ENCODE measurements around the gene CCDC63. TPM values are rescaled to one million over a fixed set of nuclear protein-coding genes. Genes with fewer than 3 reads are reported as not detected.
A peak's percentile ranks its signal among the peaks of the same experiment; 100 is the strongest.

Gene CCDC63
- total and polyA plus RNA-seq, 9 of the 15 experiments (the other 6 are each of a cell fraction or from before 2014, with no cell fraction given) = not detected

GRCh38 chr12:110813756-110814155 lies 33.0 kb upstream of the CCDC63 start (continued):
- TF ChIP-seq HDAC6 (IDR thresholded peaks at IDR 0.05; ENCODE audit: low read depth, low read length) (no peak), ZNF282 (CRISPR knock-in tag; IDR thresholded peaks at IDR 0.05) (no peak)

- no peak for TF ChIP-seq BRF1 (IDR thresholded peaks at IDR 0.05; ENCODE audit: borderline replicate concordance, extremely low read depth, insufficient read length)
- no peak for TF ChIP-seq BRD4 (IDR thresholded peaks at IDR 0.05)
- no peak for TF ChIP-seq ZNF507 (tag; conservative IDR thresholded peaks at IDR 0.05)
- TF ChIP-seq ZKSCAN1 (IDR thresholded peaks at IDR 0.05; ENCODE audit: low read depth, low read length) = peak; percentile 63; the same call in 1 of the 2 replicates
- no peak for TF ChIP-seq ETS1 (conservative IDR thresholded peaks at IDR 0.05; ENCODE audit: control insufficient read depth, low read depth, low read length)
- no peak for TF ChIP-seq ZBTB5 (IDR thresholded peaks at IDR 0.05)
- TF ChIP-seq, protein P1, sequence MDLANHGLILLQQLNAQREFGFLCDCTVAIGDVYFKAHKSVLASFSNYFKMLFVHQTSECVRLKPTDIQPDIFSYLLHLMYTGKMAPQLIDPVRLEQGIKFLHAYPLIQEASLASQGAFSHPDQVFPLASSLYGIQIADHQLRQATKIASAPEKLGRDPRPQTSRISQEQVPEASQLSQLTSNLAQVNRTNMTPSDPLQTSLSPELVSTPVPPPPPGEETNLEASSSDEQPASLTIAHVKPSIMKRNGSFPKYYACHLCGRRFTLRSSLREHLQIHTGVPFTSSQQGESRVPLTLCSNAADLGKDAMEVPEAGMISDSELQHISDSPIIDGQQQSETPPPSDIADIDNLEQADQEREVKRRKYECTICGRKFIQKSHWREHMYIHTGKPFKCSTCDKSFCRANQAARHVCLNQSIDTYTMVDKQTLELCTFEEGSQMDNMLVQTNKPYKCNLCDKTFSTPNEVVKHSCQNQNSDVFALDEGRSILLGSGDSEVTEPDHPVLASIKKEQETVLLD (IDR thresholded peaks at IDR 0.05) = no peak
- TF ChIP-seq NFIC (IDR thresholded peaks at IDR 0.05) = 0 out of 2 replicates have a peak, but pooled peaks have one; percentile 7
- ATAC-seq (no peak), DNase-seq (ENCODE audit: extremely low read depth in 1 of 4, low spot score in 3 of 4) (no peak), FAIRE-seq (peak; percentile 15)
- Histone ChIP-seq H3K9me1 (ENCODE audit: control insufficient read depth, insufficient read depth, low read length) (no peaks in the 10 kb centered on the region), H3K27ac (ENCODE audit: extremely low read depth, low read depth, low read length) (no peak overlapping the region), H3K27me3 (ENCODE audit: control insufficient read depth in 2 of 2, insufficient read depth in 2 of 2, low read length in 2 of 2) (peaks cover 10 to 35% of the 10 kb centered on the region in 2 experiments; a peak in 4 of 5 replicates), H3K4me3 (no peak overlapping the region), H4K20me1 (replicated peaks; ENCODE audit: control insufficient read depth, insufficient read depth, low read length) (no peaks in the 10 kb centered on the region), H2AFZ (ENCODE audit: low read depth, low read length) (no peak overlapping the region), H3K4me1 (replicated peaks in 1 of 2; ENCODE audit: control insufficient read depth in 2 of 2, insufficient read depth in 2 of 2, low read length in 2 of 2) (no peaks in the 10 kb centered on the region), H3K36me3 (ENCODE audit: control insufficient read depth, insufficient read depth, low read length) (no peaks in the 10 kb centered on the region), H3K9me3 (replicated peaks; ENCODE audit: control insufficient read depth, insufficient read depth, low read depth, low read length) (no peaks in the 10 kb centered on the region), H3K9ac (ENCODE audit: insufficient read depth in 1 of 2, low read depth in 2 of 2, low read length in 2 of 2) (no peak overlapping the region), H3K79me2 (ENCODE audit: control insufficient read depth, insufficient read depth, low read length) (no peaks in the 10 kb centered on the region), H3K4me2 (ENCODE audit: insufficient read depth, low read length) (no peak overlapping the region)
- POLR2A ChIA-PET = interaction anchor here (1.0 to 1.2 kb wide), 2 partner anchors 9 to 13 kb away, joined by 3 to 4 read pairs; no protein-coding TSS in a partner anchor
- 0% methylated on average over 1 of the region's 1 CpG for WGBS (ENCODE audit: insufficient coverage, low coverage, missing lambda C conversion rate)
- CTCF ChIA-PET (ENCODE audit: low intra/inter-chr PET ratio) = no interaction called here
- in situ Hi-C loops (cut with MboI) = no loop called here
- no TSS peak for BruUV-seq (replicated peaks)
- intact Hi-C loops (cut with micrococcal nuclease) = no loop called here
Observed at GRCh38 chr12:110816248-110816647, 30.5 kb upstream of the CCDC63 start.

Data from K562 (cell line).